ENCODE data around the gene VWA5B2. TPM values are rescaled to one million over a fixed set of nuclear protein-coding genes. Genes with fewer than 3 reads are reported as not detected.

The VWA5B2 gene
- total and polyA plus RNA-seq, 9 of the 15 experiments (the other 6 are each of a cell fraction or from before 2014, with no cell fraction given), result 0.04 TPM; not detected in 8

- TF ChIP-seq PCBP2 (IDR thresholded peaks at IDR 0.05; ENCODE audit: low read depth, low read length, poor library complexity, severe bottlenecking), result no peak
These were observed 6.1 kb downstream of the VWA5B2 start (continued) for GRCh38 chr3:184235381-184236032.

GRCh38 chr3:184236033-184236410 lies 6.6 kb downstream of the VWA5B2 start:
- WGBS (ENCODE audit: insufficient coverage, low coverage, missing lambda C conversion rate), result 8% methylated on average over 12 of the region's 14 CpGs
- FAIRE-seq (no peak), ATAC-seq (peak; percentile 11; the same call in 1 of the 3 replicates), DNase-seq (ENCODE audit: extremely low read depth in 1 of 4, low spot score in 3 of 4) (no peak)
- Histone ChIP-seq H3K4me2 (ENCODE audit: insufficient read depth, low read length) (no peak overlapping the region), H3K27ac (ENCODE audit: extremely low read depth, low read depth, low read length) (no peak overlapping the region), H3K9me3 (replicated peaks; ENCODE audit: control insufficient read depth, insufficient read depth, low read depth, low read length) (no peaks in the 10 kb centered on the region), H3K9ac (ENCODE audit: insufficient read depth in 1 of 2, low read depth in 2 of 2, low read length in 2 of 2) (0 out of 4 replicates have a peak overlapping the region, but pooled peaks of 1 of the 2 experiments have one; percentile 30), H3K9me1 (ENCODE audit: control insufficient read depth, insufficient read depth, low read length) (no peaks in the 10 kb centered on the region), H3K4me3 (no peak overlapping the region), H2AFZ (ENCODE audit: low read depth, low read length) (no peak overlapping the region), H3K27me3 (ENCODE audit: control insufficient read depth in 2 of 2, insufficient read depth in 2 of 2, low read length in 2 of 2) (peaks cover 21 to 45% of the 10 kb centered on the region in 2 experiments), H3K36me3 (ENCODE audit: control insufficient read depth, insufficient read depth, low read length) (no peaks in the 10 kb centered on the region), H3K4me1 (replicated peaks in 1 of 2; ENCODE audit: control insufficient read depth in 2 of 2, insufficient read depth in 2 of 2, low read length in 2 of 2) (peaks cover 0 to 23% of the 10 kb centered on the region in 2 experiments; a peak in 2 of 5 replicates), H3K79me2 (ENCODE audit: control insufficient read depth, insufficient read depth, low read length) (no peaks in the 10 kb centered on the region), H4K20me1 (replicated peaks; ENCODE audit: control insufficient read depth, insufficient read depth, low read length) (peaks cover 14% of the 10 kb centered on the region; the same call in 1 of the 2 replicates)
- in situ Hi-C loops (cut with MboI) (no loop called here), intact Hi-C loops (cut with micrococcal nuclease) (no loop called here)
- BruUV-seq (replicated peaks), result no TSS peak
- CTCF ChIA-PET (ENCODE audit: low intra/inter-chr PET ratio), result no interaction called here
- POLR2A ChIA-PET, result interaction anchor here (0.7 kb wide), 1 partner anchor 423 kb away, joined by 3 read pairs; no protein-coding TSS in a partner anchor
- TF ChIP-seq AFF1 (IDR thresholded peaks at IDR 0.05; ENCODE audit: low read depth in 1 of 2, partially characterized antibody in 2 of 2) (no peak), BDP1 (IDR thresholded peaks at IDR 0.05; ENCODE audit: insufficient read depth, insufficient read length) (no peak), ZNF785 (CRISPR knock-in tag; IDR thresholded peaks at IDR 0.05) (no peak), ELF1 (tag; IDR thresholded peaks at IDR 0.05) (no peak), ZNF12 (CRISPR knock-in tag; IDR thresholded peaks at IDR 0.05) (no peak)

All from K562 (cell line).